ENCODE data around the gene ADGRD1.
"Not testable (repeated sequence)": the region's sequence is repeated elsewhere in the genome, so short reads cannot be mapped to it uniquely, and the experiment has no call there.

ADGRD1 gene

GRCh38 chr12:130953771-130954543, at the start of gene ADGRD1:
Gene ADGRD1, plus strand, starts transcription at chr12:130953907. Its CDS starts 559 bp downstream, at chr12:130954466.
- DNase-seq, result no peak

GRCh38 chr12:130904064-130904463, 49.6 kb upstream of the ADGRD1 start:
- DNase-seq, result no peak

DNA sequence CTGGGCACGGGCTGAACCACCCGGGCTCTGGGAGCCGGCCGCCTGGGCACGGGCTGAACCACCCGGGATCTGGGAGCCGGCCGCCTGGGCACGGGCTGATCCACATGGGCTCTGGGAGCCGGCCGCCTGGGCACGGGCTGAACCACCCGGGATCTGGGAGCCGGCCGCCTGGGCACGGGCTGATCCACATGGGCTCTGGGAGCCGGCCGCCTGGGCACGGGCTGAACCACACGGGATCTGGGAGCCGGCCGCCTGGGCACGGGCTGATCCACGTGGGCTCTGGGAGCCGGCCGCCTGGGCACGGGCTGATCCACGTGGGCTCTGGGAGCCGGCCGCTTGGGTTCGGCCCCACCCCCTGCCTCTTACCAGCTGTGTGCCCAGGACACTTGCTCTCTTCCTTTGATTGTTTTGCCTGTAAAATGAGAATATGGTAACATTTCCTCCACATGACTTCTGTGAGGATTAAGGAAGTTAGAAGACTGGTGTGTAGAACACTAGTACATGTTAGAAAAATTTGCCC, 48.7 kb upstream of the ADGRD1 start:
- DNase-seq, result not testable (repeated sequence)

DNA sequence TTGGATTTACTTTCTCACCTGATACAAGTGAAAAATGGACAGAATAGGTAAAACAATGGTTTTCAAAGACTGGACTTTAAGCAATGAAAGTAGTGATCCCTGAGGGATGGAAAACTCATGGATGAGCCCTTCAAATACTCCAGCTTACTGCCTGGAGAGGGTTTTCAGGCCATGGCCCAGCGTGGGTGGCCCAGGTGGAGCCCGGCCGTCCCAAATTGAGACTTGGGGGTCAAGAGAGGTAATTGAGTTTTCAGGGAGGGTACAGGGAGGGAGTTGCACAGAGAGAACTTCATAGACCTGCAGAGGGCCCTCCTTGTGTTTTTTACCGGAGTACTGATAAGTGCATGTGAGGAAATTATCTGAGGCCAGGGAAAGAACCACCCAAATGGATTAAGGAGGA, 44.6 kb upstream of the ADGRD1 start:
- DNase-seq, result no peak

DNA sequence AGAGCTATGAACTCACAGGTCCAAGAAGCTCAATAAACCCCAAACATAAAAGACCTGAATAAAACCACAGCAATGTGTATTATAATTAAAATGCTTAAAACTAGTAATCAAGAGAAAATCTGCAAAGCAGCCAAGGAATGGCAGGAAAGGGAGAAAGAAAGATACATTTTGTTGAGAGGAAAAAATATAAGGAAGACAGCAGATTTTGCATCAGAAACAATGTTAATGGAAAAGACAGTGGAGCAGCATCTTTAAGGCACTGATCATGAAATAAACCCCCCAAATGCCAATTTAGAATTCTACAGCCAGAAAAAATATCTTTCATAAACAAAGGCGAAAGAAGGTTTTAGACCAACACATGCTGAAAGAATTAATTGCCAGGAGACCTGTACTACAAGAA, 42.5 kb upstream of the ADGRD1 start:
- DNase-seq, result no peak

- DNase-seq, result no peak
Measured at GRCh38 chr12:130911933-130912332, 41.8 kb upstream of the ADGRD1 start.

DNA sequence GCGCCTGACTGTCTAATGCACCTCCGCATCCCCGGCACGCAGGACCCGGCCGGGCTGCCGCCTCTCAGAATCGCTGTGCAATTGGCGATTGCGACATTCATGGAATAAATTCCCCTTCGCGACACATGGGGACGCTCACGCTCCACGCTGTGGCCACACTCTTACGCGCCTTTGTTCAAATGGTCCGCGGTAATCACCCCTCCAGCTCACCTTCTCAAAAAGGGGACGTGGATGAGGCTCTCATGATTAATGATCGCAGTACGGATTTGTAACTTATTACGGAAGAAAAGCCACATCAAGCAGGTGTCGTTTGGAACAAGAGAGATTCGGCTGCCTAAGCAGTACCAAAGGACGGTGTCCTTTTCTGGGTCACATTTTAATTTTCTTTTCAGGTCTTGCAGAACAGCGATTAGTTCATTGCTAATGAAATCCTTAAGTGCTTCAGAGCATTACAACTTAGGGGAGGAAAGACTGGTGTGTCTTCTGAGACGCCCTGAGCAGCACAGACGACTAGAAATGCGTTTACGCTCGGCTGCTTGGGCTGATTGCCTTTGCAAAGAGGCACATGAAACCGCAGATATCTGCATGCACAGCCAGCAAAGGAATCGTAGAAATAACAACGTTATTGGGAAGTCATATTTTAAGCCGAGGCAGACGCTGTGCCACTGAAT, 37.3 kb upstream of the ADGRD1 start:
- peak; percentile 68 for DNase-seq

DNA sequence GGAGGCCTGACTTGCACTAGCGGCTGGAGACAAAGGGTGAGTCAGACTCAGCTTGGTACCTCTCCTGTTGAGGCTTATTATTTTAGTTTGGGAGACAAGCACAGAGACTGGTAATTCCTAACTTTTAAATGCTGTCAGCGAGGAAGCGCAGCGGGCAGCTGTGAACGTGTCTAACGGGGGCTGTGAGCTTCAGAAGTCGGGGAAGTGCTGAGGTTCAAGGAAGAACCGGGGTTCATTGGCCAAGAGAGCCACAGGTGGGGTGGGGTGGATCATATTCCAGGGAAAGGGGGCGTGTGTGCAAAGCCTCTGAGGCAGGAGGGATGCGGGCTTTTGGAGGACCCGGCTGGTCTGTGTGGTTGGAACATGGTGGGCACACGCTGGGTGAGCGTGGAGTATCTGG, 36.1 kb upstream of the ADGRD1 start:
- DNase-seq, result no peak

GRCh38 chr12:130919086-130919485, 34.6 kb upstream of the ADGRD1 start:
- DNase-seq, result no peak

GRCh38 chr12:130920119-130920703, 33.5 kb upstream of the ADGRD1 start:
- no peak for DNase-seq

- DNase-seq, result no peak
Measured at GRCh38 chr12:130920723-130921381, 32.9 kb upstream of the ADGRD1 start.

- no peak for DNase-seq
Measured at GRCh38 chr12:130922511-130922953, 31.2 kb upstream of the ADGRD1 start.

- DNase-seq, result no peak
Measured at GRCh38 chr12:130924966-130925665, 28.6 kb upstream of the ADGRD1 start.

- no peak for DNase-seq
Measured at GRCh38 chr12:130925666-130926015, 28.1 kb upstream of the ADGRD1 start.

- DNase-seq, result no peak
Measured at GRCh38 chr12:130929363-130929762, 24.3 kb upstream of the ADGRD1 start.

- no peak for DNase-seq
Measured at GRCh38 chr12:130932061-130932930, 21.4 kb upstream of the ADGRD1 start.

GRCh38 chr12:130933269-130933995, 20.3 kb upstream of the ADGRD1 start:
- no peak for DNase-seq

DNA sequence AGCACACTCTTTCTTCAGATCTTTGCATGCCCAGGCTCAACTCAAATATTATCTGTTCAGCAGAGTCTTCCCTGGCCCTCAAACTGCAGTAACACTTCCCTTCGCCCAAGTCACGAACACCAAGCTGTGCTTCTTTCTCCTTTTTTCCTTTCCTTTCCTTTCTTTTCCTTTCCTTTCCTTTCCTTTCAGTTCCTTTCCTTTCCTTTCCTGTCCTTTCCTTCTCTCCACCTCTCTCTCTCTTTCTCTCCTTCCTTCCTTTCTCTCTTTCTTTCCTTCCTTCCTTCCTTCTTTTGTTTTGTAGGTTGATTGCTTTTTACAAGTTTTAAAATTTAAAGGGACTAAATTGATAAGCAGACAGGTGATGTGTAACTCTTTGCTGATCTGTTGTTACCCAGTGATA, 19.0 kb upstream of the ADGRD1 start:
- no peak for DNase-seq

GRCh38 chr12:130936561-130936960, 17.1 kb upstream of the ADGRD1 start:
- no peak for DNase-seq

DNA sequence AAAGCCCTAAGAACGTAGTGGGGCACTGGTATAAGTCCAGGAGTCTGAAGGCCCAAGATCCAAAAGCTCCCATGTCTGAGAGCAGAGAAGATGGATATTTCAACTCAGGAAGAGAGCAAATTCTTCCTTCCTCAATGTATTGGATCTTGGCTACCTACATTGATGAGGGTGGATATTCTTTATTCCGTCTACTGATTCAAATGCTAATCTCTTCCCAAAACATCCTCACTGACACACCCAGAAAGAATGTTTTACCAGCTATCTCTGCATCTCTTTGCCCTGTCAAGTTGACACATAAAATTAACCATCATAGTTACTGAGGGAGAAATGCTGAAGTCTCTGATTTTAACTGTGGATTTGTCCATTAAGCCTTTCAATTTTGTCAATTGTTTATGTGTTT, 16.6 kb upstream of the ADGRD1 start:
- DNase-seq, result no peak

DNA sequence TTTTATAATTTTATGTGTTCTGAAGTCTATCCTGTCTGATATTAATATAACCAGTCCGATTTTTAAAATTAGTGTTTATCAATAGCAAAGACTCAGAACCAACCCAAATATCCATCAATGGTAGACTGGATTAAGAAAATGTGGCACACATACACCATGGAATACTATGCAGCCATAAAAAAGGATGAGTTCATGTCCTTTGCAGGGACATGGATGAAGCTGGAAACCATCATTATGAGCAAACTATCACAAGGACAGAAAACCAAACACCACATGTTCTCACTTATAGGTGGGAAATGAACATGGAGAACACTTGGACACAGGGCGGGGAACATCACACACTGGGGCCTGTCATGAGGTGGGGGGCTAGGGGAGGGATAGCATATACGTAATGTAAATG, 16.2 kb upstream of the ADGRD1 start:
- DNase-seq, result not testable (repeated sequence)

All from NCI-H1092 (cell line).